ENCODE measurements around the gene IL13RA1. TPM values are rescaled to one million over a fixed set of nuclear protein-coding genes. Genes with fewer than 3 reads are reported as not detected.
"Not testable (repeated sequence)": the region's sequence is repeated elsewhere in the genome, so short reads cannot be mapped to it uniquely, and the experiment has no call there.

IL13RA1 gene
- total RNA-seq, 2 donors from 2014 or later = 52.8 to 119 TPM

DNA sequence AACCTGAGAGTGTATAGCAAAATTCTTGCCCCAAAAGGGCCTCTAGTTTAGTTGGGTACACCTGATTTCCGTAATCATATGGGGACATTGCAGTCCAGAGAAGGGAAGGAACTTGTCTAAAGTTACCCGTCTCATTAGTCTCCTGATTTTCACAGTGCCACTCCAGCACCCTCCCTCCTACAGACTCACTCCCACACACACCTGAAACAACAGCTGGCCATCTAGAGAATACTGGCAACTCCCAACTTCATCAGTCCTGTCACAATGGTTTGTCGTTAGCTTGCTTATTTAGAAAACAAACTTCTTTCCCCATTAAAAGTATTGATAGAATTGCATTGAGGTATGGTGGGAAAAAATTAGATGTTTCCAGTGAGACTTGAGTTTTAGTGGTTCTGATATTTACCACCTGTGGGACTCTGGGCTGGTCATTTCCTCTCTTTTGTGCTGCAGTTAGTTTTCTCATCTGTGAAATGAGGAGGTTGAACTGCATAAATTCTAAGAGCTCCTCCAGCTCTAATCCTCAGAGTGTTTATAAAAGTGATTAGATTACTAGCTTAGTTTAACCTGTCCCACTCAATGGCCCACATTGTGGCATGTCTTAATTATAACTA, 1.7 kb downstream of the IL13RA1 start:
- peak overlapping the region in 1 of 2 donors; percentile 77 for H3K9ac ChIP-seq (ENCODE audit: low read depth in 2 of 2, low read length in 2 of 2)
- H3K27me3 ChIP-seq = no peaks in the 10 kb centered on the region
- H3K36me3 ChIP-seq = no peaks in the 10 kb centered on the region
- TF ChIP-seq, protein P1, sequence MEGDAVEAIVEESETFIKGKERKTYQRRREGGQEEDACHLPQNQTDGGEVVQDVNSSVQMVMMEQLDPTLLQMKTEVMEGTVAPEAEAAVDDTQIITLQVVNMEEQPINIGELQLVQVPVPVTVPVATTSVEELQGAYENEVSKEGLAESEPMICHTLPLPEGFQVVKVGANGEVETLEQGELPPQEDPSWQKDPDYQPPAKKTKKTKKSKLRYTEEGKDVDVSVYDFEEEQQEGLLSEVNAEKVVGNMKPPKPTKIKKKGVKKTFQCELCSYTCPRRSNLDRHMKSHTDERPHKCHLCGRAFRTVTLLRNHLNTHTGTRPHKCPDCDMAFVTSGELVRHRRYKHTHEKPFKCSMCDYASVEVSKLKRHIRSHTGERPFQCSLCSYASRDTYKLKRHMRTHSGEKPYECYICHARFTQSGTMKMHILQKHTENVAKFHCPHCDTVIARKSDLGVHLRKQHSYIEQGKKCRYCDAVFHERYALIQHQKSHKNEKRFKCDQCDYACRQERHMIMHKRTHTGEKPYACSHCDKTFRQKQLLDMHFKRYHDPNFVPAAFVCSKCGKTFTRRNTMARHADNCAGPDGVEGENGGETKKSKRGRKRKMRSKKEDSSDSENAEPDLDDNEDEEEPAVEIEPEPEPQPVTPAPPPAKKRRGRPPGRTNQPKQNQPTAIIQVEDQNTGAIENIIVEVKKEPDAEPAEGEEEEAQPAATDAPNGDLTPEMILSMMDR (IDR thresholded peaks at IDR 0.05) = no peak
- peak overlapping the region; percentile 56 for H3K4me3 ChIP-seq
- H3K9me3 ChIP-seq = no peaks in the 10 kb centered on the region
- H3K27ac ChIP-seq = no peak overlapping the region
- DNase-seq = no peak
- H3K4me1 ChIP-seq = no peaks in the 10 kb centered on the region
- intact Hi-C loops (cut with DNase I) = no loop called here

DNA sequence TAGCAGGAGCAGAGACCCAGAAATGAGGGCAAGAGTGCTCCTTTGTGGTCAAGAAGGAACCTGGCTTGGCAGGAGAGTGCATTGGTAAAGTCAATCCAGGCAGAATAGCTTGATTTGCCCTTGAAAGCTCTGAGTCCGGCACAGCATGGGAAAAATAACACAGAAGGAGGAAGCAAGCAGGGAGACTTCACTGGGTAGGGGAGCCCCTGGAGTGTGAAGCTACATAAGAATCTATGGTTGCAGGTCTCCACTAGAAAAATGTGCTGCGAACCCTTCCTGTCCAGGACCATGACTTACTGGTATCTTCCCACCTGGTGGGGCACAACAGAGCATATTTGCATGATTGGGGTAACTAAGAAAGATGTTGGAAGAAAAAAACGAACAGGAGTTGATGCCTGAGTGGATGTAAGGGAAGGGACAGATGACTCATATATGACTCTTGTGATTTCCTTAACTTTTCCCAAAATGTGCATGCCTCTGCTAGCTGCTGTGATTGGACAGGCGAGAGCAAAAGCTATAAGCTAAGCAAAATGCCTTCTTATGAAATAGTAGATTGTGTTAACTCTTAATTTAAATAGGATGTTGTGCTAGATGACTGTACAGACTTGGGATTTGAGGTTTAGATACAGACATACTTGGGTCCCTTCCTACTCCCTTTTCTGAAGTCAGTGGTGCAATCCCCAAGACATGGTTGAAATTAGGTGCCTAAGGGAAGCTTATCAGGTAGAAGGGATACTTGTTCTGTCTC, 3.3 kb downstream of the IL13RA1 start:
- Histone ChIP-seq H3K4me1 (no peaks in the 10 kb centered on the region), H3K4me3 (no peak overlapping the region), H3K9me3 (no peaks in the 10 kb centered on the region), H3K27me3 (no peaks in the 10 kb centered on the region), H3K9ac (ENCODE audit: low read depth in 2 of 2, low read length in 2 of 2) (no peak overlapping the region), H3K27ac (no peak overlapping the region), H3K36me3 (no peaks in the 10 kb centered on the region)
- no peak for DNase-seq
- intact Hi-C loops (cut with DNase I) = no loop called here
- TF ChIP-seq, protein P1 (IDR thresholded peaks at IDR 0.05) = no peak

DNA sequence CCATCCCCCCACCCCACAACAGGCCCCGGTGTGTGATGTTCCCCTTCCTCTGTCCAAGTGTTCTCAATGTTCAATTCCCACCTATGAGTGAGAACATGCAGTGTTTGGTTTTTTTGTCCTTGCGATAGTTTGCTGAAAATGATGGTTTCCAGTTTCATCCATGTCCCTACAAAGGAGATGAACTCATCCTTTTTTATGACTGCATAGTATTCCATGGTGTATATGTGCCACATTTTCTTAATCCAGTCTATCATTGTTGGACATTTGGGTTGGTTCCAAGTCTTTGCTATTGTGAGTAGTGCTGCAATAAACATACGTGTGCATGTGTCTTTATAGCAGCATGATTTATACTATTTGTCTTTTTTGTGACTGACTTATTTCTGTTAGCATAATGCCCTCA, 5.1 kb downstream of the IL13RA1 start:
- DNase-seq; H3K9ac ChIP-seq (ENCODE audit: low read depth in 2 of 2, low read length in 2 of 2); H3K27me3 ChIP-seq; H3K9me3 ChIP-seq; intact Hi-C loops (cut with DNase I); H3K4me1 ChIP-seq; H3K4me3 ChIP-seq; H3K36me3 ChIP-seq; H3K27ac ChIP-seq: not testable (repeated sequence)

DNA sequence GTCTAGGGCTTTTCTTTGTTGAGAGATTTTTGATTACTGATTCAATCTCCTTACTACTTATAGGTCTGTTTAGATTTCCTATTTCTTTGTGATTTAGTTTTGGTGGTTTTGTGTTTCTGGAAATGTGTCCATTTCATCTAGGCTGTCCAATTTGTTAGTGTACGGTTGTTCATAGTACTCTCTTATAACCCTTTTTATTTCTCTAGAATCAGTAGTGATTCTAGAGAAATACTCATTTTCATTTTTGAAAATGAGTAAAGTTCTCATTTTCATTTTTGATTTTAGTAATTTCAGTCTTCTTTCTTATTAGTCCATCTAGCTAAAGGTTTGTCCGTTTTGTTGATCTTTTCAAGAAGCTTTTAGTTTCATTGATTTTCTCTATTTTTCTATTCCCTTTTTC, 7.5 kb downstream of the IL13RA1 start:
- TF ChIP-seq, protein P1 (IDR thresholded peaks at IDR 0.05) = no peak
- no peak for DNase-seq
- Histone ChIP-seq H3K9me3 (no peaks in the 10 kb centered on the region), H3K9ac (ENCODE audit: low read depth in 2 of 2, low read length in 2 of 2) (no peak overlapping the region), H3K27me3 (no peaks in the 10 kb centered on the region), H3K4me3 (no peak overlapping the region), H3K4me1 (no peaks in the 10 kb centered on the region), H3K36me3 (no peaks in the 10 kb centered on the region), H3K27ac (no peak overlapping the region)
- intact Hi-C loops (cut with DNase I) = no loop called here

DNA sequence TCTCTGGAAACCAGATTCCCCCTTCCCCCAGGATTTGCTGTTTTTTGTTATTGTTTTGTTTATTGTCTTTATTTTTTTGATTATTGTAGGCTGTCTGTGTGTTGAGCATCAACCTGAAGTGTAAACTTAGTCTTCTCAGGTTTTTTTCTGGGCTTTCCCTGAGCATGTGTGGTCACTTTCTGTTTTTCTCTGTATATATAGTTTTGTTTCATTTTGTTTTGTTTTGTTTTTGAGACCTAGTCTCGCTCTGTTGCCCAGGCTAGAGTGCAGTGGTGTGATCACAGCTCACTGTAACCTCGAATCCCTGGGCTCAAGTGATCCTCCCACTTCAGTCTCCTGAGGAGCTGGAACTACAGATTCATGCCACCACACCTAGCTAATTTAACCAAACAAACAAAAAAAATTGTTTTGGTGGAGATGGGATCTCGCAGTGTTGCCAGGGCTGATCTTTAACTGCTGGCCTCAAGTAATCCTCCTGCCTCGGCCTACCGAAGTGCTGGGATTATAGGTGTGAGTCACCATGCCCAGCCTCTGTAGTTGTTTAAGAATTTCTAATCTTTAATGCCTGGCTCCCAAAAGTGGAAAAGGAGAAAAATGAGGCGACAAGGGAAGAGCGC, 9.1 kb downstream of the IL13RA1 start:
- Histone ChIP-seq H3K4me1 (no peaks in the 10 kb centered on the region), H3K27me3 (no peaks in the 10 kb centered on the region), H3K4me3 (no peak overlapping the region), H3K9me3 (no peaks in the 10 kb centered on the region), H3K9ac (ENCODE audit: low read depth in 2 of 2, low read length in 2 of 2) (no peak overlapping the region), H3K36me3 (no peaks in the 10 kb centered on the region), H3K27ac (no peak overlapping the region)
- intact Hi-C loops (cut with DNase I) = no loop called here
- no peak for DNase-seq
- TF ChIP-seq, protein P1 (IDR thresholded peaks at IDR 0.05) = no peak

DNA sequence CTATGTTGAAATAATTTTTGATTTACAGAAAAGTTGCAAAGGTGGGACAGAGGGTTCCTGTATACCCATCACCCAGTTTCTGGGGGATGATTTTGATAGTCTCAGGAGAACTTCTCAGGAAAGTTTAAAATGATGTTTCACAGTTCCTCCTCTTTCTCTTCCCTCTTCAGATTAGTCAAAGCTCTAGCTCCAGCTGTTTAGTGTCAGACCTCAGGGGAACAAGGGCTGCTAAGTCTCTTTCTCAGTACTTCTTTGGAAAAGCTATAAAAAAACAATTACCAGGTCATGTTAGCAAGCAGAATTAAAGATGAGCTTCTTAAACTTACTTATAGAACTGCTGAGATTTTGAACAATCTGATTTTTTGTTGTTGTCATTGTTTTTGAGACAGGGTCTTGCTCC, 12.2 kb downstream of the IL13RA1 start:
- intact Hi-C loops (cut with DNase I) = no loop called here
- Histone ChIP-seq H3K36me3 (no peaks in the 10 kb centered on the region), H3K4me1 (no peaks in the 10 kb centered on the region), H3K4me3 (no peak overlapping the region), H3K9me3 (no peaks in the 10 kb centered on the region), H3K9ac (ENCODE audit: low read depth in 2 of 2, low read length in 2 of 2) (no peak overlapping the region), H3K27me3 (no peaks in the 10 kb centered on the region), H3K27ac (no peak overlapping the region)
- no peak for DNase-seq
- TF ChIP-seq, protein P1 (IDR thresholded peaks at IDR 0.05) = no peak

Measured in colonic mucosa (tissue), 4 donors.